A673 (cell line): ENCODE data around the gene XYLB.

Experiments used
- CTCF ChIP-seq: fragments of 300-800, 200-600 bp; sonication (generic); conservative IDR thresholded peaks from 2 replicates; pipeline ENCODE4 v1.5.1; 2017; ENCODE audit warnings: low read depth, mild to moderate bottlenecking, antibody characterized with exemption, low read length, moderate library complexity, mixed read lengths
- EZH2 ChIP-seq: fragments of 200-600 bp; sonication (generic); IDR thresholded peaks from 2 replicates; pipeline ENCODE4 v1.6.1; 2017; ENCODE audit warnings: borderline replicate concordance, low read depth, mild to moderate bottlenecking, mixed read lengths, antibody characterized with exemption, low read length; ENCODE audit not compliant: poor library complexity, severe bottlenecking

- TF ChIP-seq CTCF (no peak), EZH2 (no peak)
These were observed 104.3 kb downstream of the XYLB start for GRCh38 chr3:38450853-38451252.
